ENCODE measurements around the gene CYP3A5. TPM values are rescaled to one million over a fixed set of nuclear protein-coding genes. Genes with fewer than 3 reads are reported as not detected.

CYP3A5 gene
- total and polyA plus RNA-seq, 9 of the 15 experiments (the other 6 are each of a cell fraction or from before 2014, with no cell fraction given) = 0.73 to 2.8 (median 1.5) TPM

DNA sequence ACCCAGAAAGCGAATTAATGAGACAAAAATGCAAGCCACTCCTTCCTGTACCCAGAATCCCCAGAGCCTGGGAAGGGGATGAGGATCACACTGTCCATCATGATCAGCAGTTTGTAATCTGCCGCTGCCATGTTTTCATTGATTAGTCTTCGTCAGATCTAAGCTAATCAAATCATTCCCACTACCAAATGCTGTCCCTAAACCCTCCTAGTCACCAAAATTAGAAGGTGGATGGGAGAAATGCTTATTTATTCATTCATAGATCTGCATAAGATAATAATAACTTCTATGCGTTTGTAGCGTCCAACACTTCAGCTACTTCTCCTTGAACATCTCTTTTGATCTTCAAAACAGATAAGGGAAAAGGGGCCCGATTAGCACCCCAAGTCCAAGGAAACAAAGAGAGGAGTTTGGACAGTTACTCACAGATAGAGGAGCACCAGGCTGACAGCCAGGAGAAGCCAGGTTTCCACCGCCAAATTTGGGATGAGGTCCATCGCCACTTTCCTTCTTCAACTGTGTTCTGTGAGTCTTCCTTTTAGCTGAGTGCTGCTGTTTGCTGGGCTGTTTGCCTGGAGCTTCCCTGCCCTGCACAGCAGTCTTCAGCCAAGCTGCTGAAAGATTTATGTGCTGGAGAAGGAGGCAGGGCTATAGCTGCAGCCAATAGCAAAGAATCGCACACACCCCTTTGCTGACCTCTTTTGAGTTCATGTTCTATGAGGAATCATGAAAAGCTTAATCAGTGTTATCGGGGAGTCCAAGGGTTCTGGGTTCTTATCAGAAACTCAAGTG, at the start of gene CYP3A5 (continued):
- no peak for TF ChIP-seq ZEB2 (IDR thresholded peaks at IDR 0.05)
- 0 out of 4 replicates have a peak, but pooled peaks of 1 of the 2 experiments have one; percentile 39 for TF ChIP-seq HDAC1 (IDR thresholded peaks at IDR 0.05)
- no peak for TF ChIP-seq TAF15 (IDR thresholded peaks at IDR 0.05; ENCODE audit: low read depth, low read length)
- peak; percentile 92 for TF ChIP-seq PML (IDR thresholded peaks at IDR 0.05; ENCODE audit: low read length)
- 0 out of 2 replicates have a peak, but pooled peaks have one; percentile 14 for TF ChIP-seq EP300 (IDR thresholded peaks at IDR 0.05; ENCODE audit: low read length)
- no peak for TF ChIP-seq SMARCC2 (IDR thresholded peaks at IDR 0.05; ENCODE audit: low read depth)
- TF ChIP-seq XRCC3 (IDR thresholded peaks at IDR 0.05) = no peak
- no peak for TF ChIP-seq ZKSCAN1 (IDR thresholded peaks at IDR 0.05; ENCODE audit: low read depth, low read length)
- TF ChIP-seq HCFC1 (IDR thresholded peaks at IDR 0.05; ENCODE audit: low read depth, low read length) = peak; percentile 11
- peak; percentile 58 for TF ChIP-seq SUPT5H (IDR thresholded peaks at IDR 0.05)
- TF ChIP-seq PHF8 (IDR thresholded peaks at IDR 0.05; ENCODE audit: borderline replicate concordance, low read length) = peak; percentile 19; the same call in 1 of the 2 replicates
- no peak for TF ChIP-seq NR2C2 (CRISPR knock-in tag; IDR thresholded peaks at IDR 0.05)
- peak; percentile 71; the same call in 1 of the 2 replicates for TF ChIP-seq NR2C2 (tag; IDR thresholded peaks at IDR 0.05)
- TF ChIP-seq DDX20 (tag; IDR thresholded peaks at IDR 0.05; ENCODE audit: low read depth) = no peak
- no peak for TF ChIP-seq EHMT2 (IDR thresholded peaks at IDR 0.05)
- TF ChIP-seq HDAC8 (tag; IDR thresholded peaks at IDR 0.05) = no peak
- TF ChIP-seq MCM5 (IDR thresholded peaks at IDR 0.05; ENCODE audit: low read depth) = no peak
- TF ChIP-seq ZBTB17 (CRISPR knock-in tag; IDR thresholded peaks at IDR 0.05) = no peak
- TF ChIP-seq, protein P1, sequence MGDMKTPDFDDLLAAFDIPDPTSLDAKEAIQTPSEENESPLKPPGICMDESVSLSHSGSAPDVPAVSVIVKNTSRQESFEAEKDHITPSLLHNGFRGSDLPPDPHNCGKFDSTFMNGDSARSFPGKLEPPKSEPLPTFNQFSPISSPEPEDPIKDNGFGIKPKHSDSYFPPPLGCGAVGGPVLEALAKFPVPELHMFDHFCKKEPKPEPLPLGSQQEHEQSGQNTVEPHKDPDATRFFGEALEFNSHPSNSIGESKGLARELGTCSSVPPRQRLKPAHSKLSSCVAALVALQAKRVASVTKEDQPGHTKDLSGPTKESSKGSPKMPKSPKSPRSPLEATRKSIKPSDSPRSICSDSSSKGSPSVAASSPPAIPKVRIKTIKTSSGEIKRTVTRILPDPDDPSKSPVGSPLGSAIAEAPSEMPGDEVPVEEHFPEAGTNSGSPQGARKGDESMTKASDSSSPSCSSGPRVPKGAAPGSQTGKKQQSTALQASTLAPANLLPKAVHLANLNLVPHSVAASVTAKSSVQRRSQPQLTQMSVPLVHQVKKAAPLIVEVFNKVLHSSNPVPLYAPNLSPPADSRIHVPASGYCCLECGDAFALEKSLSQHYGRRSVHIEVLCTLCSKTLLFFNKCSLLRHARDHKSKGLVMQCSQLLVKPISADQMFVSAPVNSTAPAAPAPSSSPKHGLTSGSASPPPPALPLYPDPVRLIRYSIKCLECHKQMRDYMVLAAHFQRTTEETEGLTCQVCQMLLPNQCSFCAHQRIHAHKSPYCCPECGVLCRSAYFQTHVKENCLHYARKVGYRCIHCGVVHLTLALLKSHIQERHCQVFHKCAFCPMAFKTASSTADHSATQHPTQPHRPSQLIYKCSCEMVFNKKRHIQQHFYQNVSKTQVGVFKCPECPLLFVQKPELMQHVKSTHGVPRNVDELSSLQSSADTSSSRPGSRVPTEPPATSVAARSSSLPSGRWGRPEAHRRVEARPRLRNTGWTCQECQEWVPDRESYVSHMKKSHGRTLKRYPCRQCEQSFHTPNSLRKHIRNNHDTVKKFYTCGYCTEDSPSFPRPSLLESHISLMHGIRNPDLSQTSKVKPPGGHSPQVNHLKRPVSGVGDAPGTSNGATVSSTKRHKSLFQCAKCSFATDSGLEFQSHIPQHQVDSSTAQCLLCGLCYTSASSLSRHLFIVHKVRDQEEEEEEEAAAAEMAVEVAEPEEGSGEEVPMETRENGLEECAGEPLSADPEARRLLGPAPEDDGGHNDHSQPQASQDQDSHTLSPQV (IDR thresholded peaks at IDR 0.05) = 0 out of 2 replicates have a peak, but pooled peaks have one; percentile 23
- TF ChIP-seq RCOR1 (IDR thresholded peaks at IDR 0.05; ENCODE audit: borderline replicate concordance in 1 of 2, low read depth in 2 of 2, low read length in 2 of 2) = peak; percentile 13 to 85; a peak in 3 of 4 replicates
- TF ChIP-seq CBX3 (IDR thresholded peaks at IDR 0.05; ENCODE audit: borderline replicate concordance in 1 of 2, low read length in 2 of 2) = peak in 1 of 2 experiments; percentile 38; a peak in 1 of 3 replicates
- no peak for TF ChIP-seq TRIM24 (IDR thresholded peaks at IDR 0.05)
- TF ChIP-seq ESRRA (IDR thresholded peaks at IDR 0.05; ENCODE audit: borderline replicate concordance, low read depth) = no peak
- TF ChIP-seq MAFK (IDR thresholded peaks at IDR 0.05; ENCODE audit: low read length) = peak; percentile 42

Data from K562 (cell line).